ENCODE data around the gene DNAJB12.
"Not testable (repeated sequence)": the region's sequence is repeated elsewhere in the genome, so short reads cannot be mapped to it uniquely, and the experiment has no call there.

The DNAJB12 gene

GRCh38 chr10:72316386-72316700 lies 38.4 kb downstream of the DNAJB12 start:
- DNase-seq (ENCODE audit: low spot score): no peak

GRCh38 chr10:72315611-72316385 lies 38.9 kb downstream of the DNAJB12 start:
- peak; percentile 67 for DNase-seq (ENCODE audit: low spot score)

GRCh38 chr10:72315054-72315453 lies 39.7 kb downstream of the DNAJB12 start:
- DNase-seq (ENCODE audit: low spot score): no peak

GRCh38 chr10:72314263-72314662 lies 40.5 kb downstream of the DNAJB12 start:
- DNase-seq (ENCODE audit: low spot score): no peak

- no peak for DNase-seq (ENCODE audit: low spot score)
Observed at GRCh38 chr10:72312865-72313391, 41.8 kb downstream of the DNAJB12 start.

- DNase-seq (ENCODE audit: low spot score): no peak
Observed at GRCh38 chr10:72311667-72312066, 43.1 kb downstream of the DNAJB12 start.

GRCh38 chr10:72310636-72311035 lies 44.1 kb downstream of the DNAJB12 start:
- DNase-seq (ENCODE audit: low spot score): no peak

GRCh38 chr10:72310241-72310633 lies 44.5 kb downstream of the DNAJB12 start:
- no peak for DNase-seq (ENCODE audit: low spot score)

GRCh38 chr10:72309290-72310240 lies 45.2 kb downstream of the DNAJB12 start:
- peak; percentile 46 for DNase-seq (ENCODE audit: low spot score)

GRCh38 chr10:72308320-72308987 lies 46.3 kb downstream of the DNAJB12 start:
- DNase-seq (ENCODE audit: low spot score): peak; percentile 61

- DNase-seq (ENCODE audit: low spot score): not testable (repeated sequence)
Observed at GRCh38 chr10:72307711-72308110, 47.0 kb downstream of the DNAJB12 start.

- no peak for DNase-seq (ENCODE audit: low spot score)
Observed at GRCh38 chr10:72306215-72306760, 48.4 kb downstream of the DNAJB12 start.

- no peak for DNase-seq (ENCODE audit: low spot score)
Observed at GRCh38 chr10:72303424-72304128, 51.1 kb downstream of the DNAJB12 start.

GRCh38 chr10:72298592-72299519 lies 55.9 kb downstream of the DNAJB12 start:
- DNase-seq (ENCODE audit: low spot score): no peak

GRCh38 chr10:72297805-72298591 lies 56.7 kb downstream of the DNAJB12 start:
- DNase-seq (ENCODE audit: low spot score): peak; percentile 96

- DNase-seq (ENCODE audit: low spot score): peak; percentile 90
Observed at GRCh38 chr10:72297281-72297804, 57.4 kb downstream of the DNAJB12 start.

GRCh38 chr10:72296829-72297280 lies 57.9 kb downstream of the DNAJB12 start:
- not testable (repeated sequence) for DNase-seq (ENCODE audit: low spot score)

- DNase-seq (ENCODE audit: low spot score): no peak
Observed at GRCh38 chr10:72295330-72295910, 59.3 kb downstream of the DNAJB12 start.
